RWPE2 (cell line): ENCODE measurements around the gene C11orf54.

ENCODE experiments used
- ATAC-seq: fragments of 200-7000 bp; cut with Tn5 transposase; 3 replicates; pipeline ENCODE4 v1.9.1; 2021; ENCODE audit warnings: low read depth
- DNase-seq: peaks from one replicate; pipeline ENCODE4 v3.0.0-alpha.2; 2020; ENCODE audit warnings: low spot score
- H3K27ac ChIP-seq: fragments of 450-650 bp; 2 replicates; pipeline ENCODE4 v1.5.1; 2017; ENCODE audit warnings: mild to moderate bottlenecking; ENCODE audit not compliant: poor library complexity, severe bottlenecking
- H3K27me3 ChIP-seq: fragments of 250-450 bp; sonication (Bioruptor Pico); 2 replicates; pipeline ENCODE4 v1.5.1; 2021; ENCODE audit warnings: mild to moderate bottlenecking, moderate library complexity; ENCODE audit not compliant: insufficient read depth, poor library complexity, severe bottlenecking
- H3K36me3 ChIP-seq: fragments of 250-450 bp; sonication (Bioruptor Pico); 2 replicates; pipeline ENCODE4 v1.5.1; 2020; ENCODE audit warnings: low read depth, mild to moderate bottlenecking, moderate library complexity
- H3K4me1 ChIP-seq: fragments of 250-450 bp; sonication (Bioruptor Pico); 2 replicates; pipeline ENCODE4 v1.5.1; 2021; ENCODE audit warnings: mild to moderate bottlenecking, moderate library complexity; ENCODE audit not compliant: insufficient read depth, poor library complexity, severe bottlenecking
- H3K4me3 ChIP-seq: fragments of 250-450 bp; sonication (Bioruptor Pico); 2 replicates; pipeline ENCODE4 v1.5.1; 2021; ENCODE audit warnings: mild to moderate bottlenecking, moderate library complexity; ENCODE audit not compliant: severe bottlenecking
- H3K9me3 ChIP-seq: fragments of 250-450 bp; sonication (Bioruptor Pico); 2 replicates; pipeline ENCODE4 v1.5.1; 2021; ENCODE audit warnings: mild to moderate bottlenecking, moderate library complexity; ENCODE audit not compliant: severe bottlenecking
- TF ChIP-seq, protein P1 (sequence below): fragments of 450-650 bp; IDR thresholded peaks from one replicate; pipeline ENCODE4 v1.5.1; 2017; ENCODE audit warnings: mild to moderate bottlenecking, moderate library complexity; ENCODE audit not compliant: poor library complexity, severe bottlenecking

The C11orf54 gene

DNA sequence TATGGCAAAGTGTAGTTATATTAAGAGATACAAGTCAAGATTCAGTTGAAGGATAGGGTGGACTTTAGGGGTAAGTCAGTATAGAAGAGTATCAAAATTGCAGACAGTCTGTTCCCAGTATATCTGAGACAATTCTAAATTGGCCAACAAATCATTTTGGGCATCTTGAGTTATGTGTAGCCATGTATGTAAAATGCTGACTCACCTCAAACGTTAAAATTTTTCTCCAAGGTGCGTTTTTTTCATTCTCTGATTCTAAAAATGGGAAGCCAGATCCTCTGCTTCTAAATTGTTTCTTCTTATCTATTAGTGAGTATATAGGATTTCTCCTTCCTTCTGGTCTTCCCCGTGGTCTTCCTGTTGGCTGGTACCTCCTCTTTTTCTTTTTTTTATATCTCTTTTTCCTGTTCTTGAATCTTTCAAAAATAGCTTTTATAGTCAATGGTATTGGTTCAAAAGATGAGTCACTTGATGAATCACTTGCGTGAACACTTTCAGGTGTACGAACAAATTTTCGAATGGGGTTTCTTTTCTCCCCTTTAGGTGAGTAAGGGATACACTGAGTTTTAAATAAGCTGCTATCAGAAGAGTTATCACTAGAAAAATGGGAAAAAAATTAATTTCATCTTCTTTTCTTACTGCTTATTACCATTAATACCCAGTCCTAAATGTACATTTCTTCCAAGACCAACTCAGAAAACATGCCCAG, 3.4 kb upstream of the C11orf54 start:
- no peaks in the 10 kb centered on the region for H3K27me3 ChIP-seq
- no peak for DNase-seq
- peak; percentile 20; the same call in 1 of the 3 replicates for ATAC-seq
- H3K4me1 ChIP-seq, result peaks cover 36% of the 10 kb centered on the region
- H3K27ac ChIP-seq, result peak overlapping the region; percentile 87
- TF ChIP-seq, protein P1, sequence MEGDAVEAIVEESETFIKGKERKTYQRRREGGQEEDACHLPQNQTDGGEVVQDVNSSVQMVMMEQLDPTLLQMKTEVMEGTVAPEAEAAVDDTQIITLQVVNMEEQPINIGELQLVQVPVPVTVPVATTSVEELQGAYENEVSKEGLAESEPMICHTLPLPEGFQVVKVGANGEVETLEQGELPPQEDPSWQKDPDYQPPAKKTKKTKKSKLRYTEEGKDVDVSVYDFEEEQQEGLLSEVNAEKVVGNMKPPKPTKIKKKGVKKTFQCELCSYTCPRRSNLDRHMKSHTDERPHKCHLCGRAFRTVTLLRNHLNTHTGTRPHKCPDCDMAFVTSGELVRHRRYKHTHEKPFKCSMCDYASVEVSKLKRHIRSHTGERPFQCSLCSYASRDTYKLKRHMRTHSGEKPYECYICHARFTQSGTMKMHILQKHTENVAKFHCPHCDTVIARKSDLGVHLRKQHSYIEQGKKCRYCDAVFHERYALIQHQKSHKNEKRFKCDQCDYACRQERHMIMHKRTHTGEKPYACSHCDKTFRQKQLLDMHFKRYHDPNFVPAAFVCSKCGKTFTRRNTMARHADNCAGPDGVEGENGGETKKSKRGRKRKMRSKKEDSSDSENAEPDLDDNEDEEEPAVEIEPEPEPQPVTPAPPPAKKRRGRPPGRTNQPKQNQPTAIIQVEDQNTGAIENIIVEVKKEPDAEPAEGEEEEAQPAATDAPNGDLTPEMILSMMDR, result no peak
- no peaks in the 10 kb centered on the region for H3K9me3 ChIP-seq
- peak overlapping the region; percentile 82 for H3K4me3 ChIP-seq
- peaks cover 76% of the 10 kb centered on the region for H3K36me3 ChIP-seq

DNA sequence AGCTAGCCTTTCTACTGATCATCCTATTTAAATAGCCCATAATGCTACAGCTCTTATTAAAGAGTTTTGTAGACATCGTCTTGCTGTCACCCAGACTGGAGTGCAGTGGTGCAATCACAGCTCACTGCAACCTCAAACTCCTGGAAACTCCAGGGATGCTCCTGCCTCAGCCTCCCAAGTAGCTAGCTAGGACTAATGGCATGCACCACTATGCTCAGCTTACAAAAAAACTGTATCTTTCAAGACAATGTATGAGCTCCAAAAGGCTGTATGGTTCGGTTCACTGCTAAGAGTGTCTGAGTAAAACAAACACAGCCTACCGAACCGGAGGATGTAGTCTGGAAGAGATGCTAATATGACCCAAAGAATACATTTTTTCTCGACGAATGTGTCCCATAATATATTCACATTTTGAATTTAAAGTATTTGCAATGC, 2.8 kb upstream of the C11orf54 start:
- Histone ChIP-seq H3K4me3 (peak overlapping the region; percentile 82), H3K27me3 (no peaks in the 10 kb centered on the region), H3K9me3 (no peaks in the 10 kb centered on the region), H3K36me3 (peaks cover 70% of the 10 kb centered on the region), H3K27ac (peak overlapping the region; percentile 87), H3K4me1 (peaks cover 36% of the 10 kb centered on the region)
- DNase-seq, result no peak
- ATAC-seq, result no peak
- TF ChIP-seq, protein P1, result no peak

DNA sequence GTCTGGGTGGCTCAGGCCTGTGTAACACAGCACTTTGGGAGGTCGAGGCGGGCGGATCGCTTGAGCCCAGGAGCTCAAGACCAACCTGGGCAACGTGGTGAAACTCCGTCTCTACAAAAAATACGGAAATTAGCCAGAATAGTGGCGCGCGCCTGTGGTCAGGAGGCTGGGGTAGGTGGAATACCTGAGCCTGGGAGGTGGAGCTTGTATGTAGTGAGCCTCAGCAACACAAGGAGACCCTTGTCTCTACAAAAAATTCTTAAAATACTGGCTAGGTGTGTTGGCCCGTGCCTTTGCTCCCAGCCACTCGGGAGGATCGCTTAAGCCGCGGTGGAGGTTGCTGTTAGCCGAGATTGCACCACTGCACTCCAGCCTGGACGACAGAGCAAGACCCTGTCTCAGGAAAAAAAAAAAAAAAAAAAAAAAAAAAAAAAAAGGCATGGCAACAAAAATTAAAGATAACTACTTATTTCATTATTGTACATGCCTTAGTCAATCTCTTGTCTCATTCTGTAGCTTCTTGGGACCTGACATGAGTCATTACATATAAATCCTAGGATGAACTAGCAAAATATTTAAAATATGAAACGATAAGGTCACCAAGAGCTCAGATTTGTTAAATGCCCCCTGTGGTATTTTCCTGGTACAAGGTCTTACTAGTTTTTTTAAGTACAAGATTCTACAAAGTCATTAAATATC, 1.3 kb upstream of the C11orf54 start:
- H3K9me3 ChIP-seq, result no peaks in the 10 kb centered on the region
- H3K4me3 ChIP-seq, result peak overlapping the region; percentile 82
- DNase-seq (no peak), ATAC-seq (peak; percentile 40)
- H3K4me1 ChIP-seq, result peaks cover 36% of the 10 kb centered on the region
- H3K36me3 ChIP-seq, result peaks cover 55% of the 10 kb centered on the region
- peak overlapping the region; percentile 87 for H3K27ac ChIP-seq
- TF ChIP-seq, protein P1, result no peak
- H3K27me3 ChIP-seq, result no peaks in the 10 kb centered on the region

DNA sequence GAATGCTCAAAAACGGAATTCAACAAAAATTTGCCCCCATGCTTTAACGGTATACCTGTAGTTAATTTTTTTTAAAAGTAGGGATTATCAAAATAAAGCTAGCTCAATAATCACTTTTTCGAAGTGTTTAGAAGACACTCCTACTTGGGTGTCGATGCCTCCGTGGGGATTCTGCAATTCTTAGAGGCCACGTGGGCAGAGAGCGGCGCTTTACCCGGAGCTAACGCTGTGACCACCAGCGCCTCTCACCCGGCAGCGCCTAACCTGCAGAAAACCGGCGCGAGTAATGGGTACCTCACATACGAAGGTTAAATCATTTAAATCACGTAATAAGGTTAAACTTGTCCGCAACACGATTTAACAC, 760 bp upstream of the C11orf54 start:
- peak overlapping the region; percentile 82 for H3K4me3 ChIP-seq
- peaks cover 36% of the 10 kb centered on the region for H3K4me1 ChIP-seq
- H3K9me3 ChIP-seq, result no peaks in the 10 kb centered on the region
- peak; percentile 64 for DNase-seq
- TF ChIP-seq, protein P1, result no peak
- H3K27ac ChIP-seq, result peak overlapping the region; percentile 87
- H3K27me3 ChIP-seq, result no peaks in the 10 kb centered on the region
- ATAC-seq, result peak; percentile 36
- H3K36me3 ChIP-seq, result peaks cover 50% of the 10 kb centered on the region

DNA sequence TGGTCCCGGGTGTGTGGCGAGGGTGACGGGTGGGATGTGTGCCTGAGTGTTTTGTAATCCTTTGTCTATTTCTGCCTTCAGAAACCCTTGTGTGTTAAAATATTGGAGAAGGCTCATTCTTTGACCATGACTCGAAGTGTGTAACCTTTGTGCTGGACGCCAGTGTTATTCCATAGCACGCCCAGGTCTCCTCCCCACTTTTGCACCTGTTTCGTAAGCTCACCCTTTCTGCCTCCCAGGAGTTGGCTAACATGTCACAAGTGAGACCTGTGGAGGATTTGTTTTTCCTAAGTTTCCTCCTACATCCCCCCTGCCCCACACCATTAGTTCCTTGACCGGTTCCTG, 382 bp downstream of the C11orf54 start:
- no peak for DNase-seq
- peak; percentile 18 for ATAC-seq

More for the DNA sequence above, 382 bp downstream of the C11orf54 start:
- H3K9me3 ChIP-seq, result no peaks in the 10 kb centered on the region
- H3K27ac ChIP-seq, result peak overlapping the region; percentile 87
- H3K4me3 ChIP-seq, result peak overlapping the region; percentile 82
- TF ChIP-seq, protein P1, result no peak
- H3K4me1 ChIP-seq, result peaks cover 24% of the 10 kb centered on the region
- no peaks in the 10 kb centered on the region for H3K27me3 ChIP-seq
- H3K36me3 ChIP-seq, result peaks cover 38% of the 10 kb centered on the region
